Measurements from ENCODE around the gene SRCAP.

- TF ChIP-seq POLR2AphosphoS5 (IDR thresholded peaks at IDR 0.05; ENCODE audit: low read depth, low read length) (no peak), REST (IDR thresholded peaks at IDR 0.05; ENCODE audit: insufficient read depth in 1 of 2, low read depth in 2 of 2, low read length in 2 of 2) (no peak), SIN3A (IDR thresholded peaks at IDR 0.05; ENCODE audit: borderline replicate concordance, insufficient read depth, low read length) (no peak), FOXP2 (optimal IDR thresholded peaks at IDR 0.05; ENCODE audit: borderline replicate concordance, extremely low read depth, extremely low read length, insufficient read depth) (no peak), TAF1 (IDR thresholded peaks at IDR 0.05; ENCODE audit: borderline replicate concordance, insufficient read depth, low read length) (no peak)
These were observed 44.7 kb downstream of the SRCAP start for GRCh38 chr16:30743716-30744115.
